PC-3 (cell line): Measurements from ENCODE around the gene ABCA7. TPM values are rescaled to one million over a fixed set of nuclear protein-coding genes. Genes with fewer than 3 reads are reported as not detected.

Experiments
- ATAC-seq: fragments of 200-7000 bp; cut with Tn5 transposase; 2 replicates; pipeline ENCODE4 v1.9.1; 2020; ENCODE audit warnings: mild to moderate bottlenecking, moderate library complexity
- BruUV-seq: library from RNA; stranded (reverse); fragments of 400-500 nt; replicated peaks from 2 replicates; lab custom pipeline; 2021; lab: Mats Ljungman, UMichigan
- CTCF ChIA-PET: fragments of 300-600 bp; sonication (Branson Sonifier 250); formaldehyde crosslinking; loops from one replicate; lab custom pipeline; 2022; ENCODE audit warnings: antibody characterized with exemption; lab: Charles Lee
- POLR2A ChIA-PET: fragments of 300-600 bp; sonication (Branson Sonifier 250); formaldehyde crosslinking; loops from one replicate; lab custom pipeline; 2022; ENCODE audit warnings: antibody characterized with exemption; ENCODE audit not compliant: unreplicated experiment; lab: Charles Lee
- DNase-seq: peaks from one replicate; pipeline ENCODE4 v3.0.0-alpha.2; 2015
- H2AFZ ChIP-seq: fragments of 300-600 bp; sonication (generic); 2 replicates; pipeline ENCODE4 v1.6.0; 2016; ENCODE audit warnings: antibody characterized with exemption, low read length
- H3F3A ChIP-seq: fragments of 300-600 bp; sonication (generic); one replicate; pipeline ENCODE4 v1.6.0; 2017; ENCODE audit warnings: antibody characterized with exemption, low read length, control low read depth, mild to moderate bottlenecking; ENCODE audit not compliant: unreplicated experiment
- H3K27ac ChIP-seq: fragments of 300-600 bp; sonication (generic); 2 replicates; pipeline ENCODE4 v1.5.1; 2016; ENCODE audit warnings: mild to moderate bottlenecking, low read length
- H3K27me3 ChIP-seq: fragments of 300-600 bp; sonication (generic); 2 replicates; pipeline ENCODE4 v1.6.1; 2016; ENCODE audit warnings: low read length, mixed read lengths
- H3K36me3 ChIP-seq: fragments of 300-600 bp; sonication (generic); 2 replicates; pipeline ENCODE4 v1.6.1; 2016; ENCODE audit warnings: low read depth, mixed run types, low read length, mixed read lengths
- H3K4me1 ChIP-seq: fragments of 300-600 bp; sonication (generic); 2 replicates; pipeline ENCODE4 v1.5.1; 2016; ENCODE audit warnings: low read length; ENCODE audit not compliant: insufficient read depth
- H3K4me2 ChIP-seq: fragments of 300-600 bp; sonication (generic); 2 replicates; pipeline ENCODE4 v1.6.0; 2016; ENCODE audit warnings: low read length
- H3K4me3 ChIP-seq: fragments of 300-600 bp; sonication (generic); 2 replicates; pipeline ENCODE4 v1.5.1; 2016; ENCODE audit warnings: mild to moderate bottlenecking, low read length, mixed read lengths
- H3K79me2 ChIP-seq: fragments of 300-600 bp; sonication (generic); 2 replicates; pipeline ENCODE4 v1.6.1; 2017; ENCODE audit warnings: low read length, mixed read lengths
- H3K9ac ChIP-seq: fragments of 300-600 bp; sonication (generic); 2 replicates; pipeline ENCODE4 v1.6.0; 2016; ENCODE audit warnings: mild to moderate bottlenecking, low read length
- H3K9me2 ChIP-seq: fragments of 300-600 bp; sonication (generic); replicated peaks from 2 replicates; pipeline ENCODE4 v1.6.1; 2016; ENCODE audit warnings: mixed run types, low read length, mixed read lengths
- H3K9me3 ChIP-seq: fragments of 300-600 bp; sonication (generic); 2 replicates; pipeline ENCODE4 v1.6.1; 2016; ENCODE audit warnings: low read length, mixed read lengths
- H4K20me1 ChIP-seq: fragments of 300-600 bp; sonication (generic); 2 replicates; pipeline ENCODE4 v1.6.1; 2016; ENCODE audit warnings: low read length, mixed read lengths
- CTCF ChIP-seq: fragments of 300-600 bp; sonication (generic); conservative IDR thresholded peaks from 2 replicates; pipeline ENCODE4 v1.5.1; 2017; ENCODE audit warnings: antibody characterized with exemption, low read depth, mild to moderate bottlenecking, low read length
- EZH2 ChIP-seq: fragments of 300-600 bp; sonication (generic); IDR thresholded peaks from one replicate; pipeline ENCODE4 v1.6.1; 2017; ENCODE audit warnings: antibody characterized with exemption, mild to moderate bottlenecking, low read length; ENCODE audit not compliant: unreplicated experiment
- EZH2phosphoT487 ChIP-seq: fragments of 300-600 bp; sonication (generic); IDR thresholded peaks from 2 replicates; pipeline ENCODE4 v1.6.1; 2018; ENCODE audit warnings: mild to moderate bottlenecking, antibody characterized with exemption, low read length, borderline replicate concordance
- intact Hi-C: fragments of 100-400 bp; cut with micrococcal nuclease; formaldehyde crosslinking; loops from 2 replicates; pipeline ENCODE4 v1.9.0; 2023
- total RNA-seq: library from RNA; depleted of rRNA; stranded (reverse); fragments of >200 nt; gene quantifications from 2 replicates; pipeline ENCODE4 v1.2.3, GENCODE V29; 2014

Gene ABCA7
- total RNA-seq, 1 experiment from 2014 or later = 27.3 TPM

GRCh38 chr19:1105008-1105872 is 65.3 kb downstream of the ABCA7 start:
- peak overlapping the region; percentile 77 for H3K4me3 ChIP-seq
- H3K36me3 ChIP-seq = no peaks in the 10 kb centered on the region; the same call in 1 of the 2 replicates
- ChIA-PET POLR2A (no interaction called here), CTCF (no interaction called here)
- H3K9ac ChIP-seq = peak overlapping the region; percentile 83
- DNase-seq = peak; percentile 39
- no peaks in the 10 kb centered on the region for H3K27me3 ChIP-seq
- ATAC-seq = no peak
- no peaks in the 10 kb centered on the region for H3K9me3 ChIP-seq
- intact Hi-C loops = loop anchor here (10.0 kb wide), 1 partner anchor 70 kb away; the partner anchor contains the start of gene SBNO2
- BruUV-seq = TSS peak; percentile 39
- peaks cover 3% of the 10 kb centered on the region; the same call in 1 of the 2 replicates for H4K20me1 ChIP-seq
- H2AFZ ChIP-seq = no peak overlapping the region
- peaks cover 25% of the 10 kb centered on the region for H3K4me1 ChIP-seq
- peak overlapping the region; percentile 77 for H3K27ac ChIP-seq
- H3F3A ChIP-seq = peaks cover 4% of the 10 kb centered on the region
- H3K79me2 ChIP-seq = peaks cover 6% of the 10 kb centered on the region; the same call in 1 of the 2 replicates
- H3K4me2 ChIP-seq = peak overlapping the region; percentile 90
- no peak for TF ChIP-seq CTCF
- TF ChIP-seq EZH2 = no peak
- no peak for TF ChIP-seq EZH2phosphoT487
- no peaks in the 10 kb centered on the region for H3K9me2 ChIP-seq

DNA sequence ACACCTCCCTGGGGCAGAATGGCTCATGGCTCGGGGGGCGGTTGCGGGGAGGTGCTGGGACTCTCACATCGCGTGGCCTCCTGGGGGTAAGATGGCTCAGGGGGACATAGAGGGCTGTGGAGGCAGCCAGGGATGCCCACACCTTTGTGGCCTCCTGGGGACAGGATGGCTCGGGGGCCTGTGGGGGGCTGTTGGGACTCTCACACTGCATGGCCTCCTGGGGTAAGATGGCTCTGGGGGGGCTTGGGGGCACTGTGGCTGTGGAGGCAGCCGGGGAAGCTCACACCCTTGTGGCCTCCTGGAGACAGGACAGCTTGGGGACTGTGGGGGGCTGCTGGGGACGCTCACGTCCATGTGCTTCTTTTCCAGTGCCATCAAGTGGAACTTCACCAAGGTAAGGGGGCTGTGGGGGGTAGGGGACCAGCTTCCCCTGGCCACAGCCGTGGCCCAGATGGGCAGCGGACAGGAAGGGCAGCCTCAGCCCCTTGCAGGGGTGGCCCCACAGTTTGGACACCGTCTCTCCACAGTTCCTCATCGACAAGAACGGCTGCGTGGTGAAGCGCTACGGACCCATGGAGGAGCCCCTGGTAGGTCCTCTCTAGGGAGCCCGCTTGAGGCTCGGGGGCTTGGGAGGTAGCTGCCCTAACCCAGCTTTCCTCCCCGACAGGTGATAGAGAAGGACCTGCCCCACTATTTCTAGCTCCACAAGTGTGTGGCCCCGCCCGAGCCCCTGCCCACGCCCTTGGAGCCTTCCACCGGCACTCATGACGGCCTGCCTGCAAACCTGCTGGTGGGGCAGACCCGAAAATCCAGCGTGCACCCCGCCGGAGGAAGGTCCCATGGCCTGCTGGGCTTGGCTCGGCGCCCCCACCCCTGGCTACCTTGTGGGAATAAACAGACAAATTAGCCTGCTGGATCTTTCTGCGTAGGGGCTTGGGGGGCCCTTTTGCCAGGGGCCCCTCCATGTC is 66.2 kb downstream of the ABCA7 start:
- Histone ChIP-seq H3K36me3 (no peaks in the 10 kb centered on the region; the same call in 1 of the 2 replicates), H3K9me3 (no peaks in the 10 kb centered on the region), H3K4me1 (peaks cover 25% of the 10 kb centered on the region), H3K9ac (no peak overlapping the region), H3K4me2 (peak overlapping the region; percentile 90), H3K9me2 (no peaks in the 10 kb centered on the region), H2AFZ (no peak overlapping the region), H3F3A (peaks cover 4% of the 10 kb centered on the region), H4K20me1 (peaks cover 3% of the 10 kb centered on the region; the same call in 1 of the 2 replicates), H3K27me3 (no peaks in the 10 kb centered on the region), H3K4me3 (peak overlapping the region; percentile 77; the same call in 1 of the 2 replicates), H3K27ac (no peak overlapping the region), H3K79me2 (peaks cover 6% of the 10 kb centered on the region; the same call in 1 of the 2 replicates)
- DNase-seq = no peak
- ATAC-seq = no peak
- intact Hi-C loops = loop anchor here (10.0 kb wide), 1 partner anchor 69 kb away; the partner anchor contains the start of gene SBNO2
- no TSS peak for BruUV-seq
- CTCF ChIA-PET = interaction anchor here (0.6 kb wide), 1 partner anchor 9 kb away, joined by 3 read pairs; no protein-coding TSS in a partner anchor
- POLR2A ChIA-PET = no interaction called here
- TF ChIP-seq EZH2phosphoT487 = no peak
